ENCODE results near the gene MRPL58.

GRCh38 chr17:75003957-75004355 lies 8.5 kb upstream of the MRPL58 start:
- TF ChIP-seq CTCF (IDR thresholded peaks at IDR 0.05; ENCODE audit: poor library complexity) (no peak), EZH2 (IDR thresholded peaks at IDR 0.05; ENCODE audit: borderline replicate concordance) (no peak), EZH2phosphoT487 (IDR thresholded peaks at IDR 0.05; ENCODE audit: low read depth, severe bottlenecking, unreplicated experiment) (no peak)
